Neural cell (in vitro differentiated cells): ENCODE measurements around the gene GLCE.

Source experiments
- EP300 ChIP-seq: fragments of 450-650 bp; conservative IDR thresholded peaks from 2 replicates; pipeline ENCODE4 v1.6.1; 2014; ENCODE audit warnings: antibody characterized with exemption, mild to moderate bottlenecking, moderate library complexity; ENCODE audit not compliant: poor library complexity, severe bottlenecking
- EZH2 ChIP-seq: fragments of 200-600, 300-800 bp; shearing (Covaris generic), sonication (generic); IDR thresholded peaks from 2 replicates; pipeline ENCODE4 v1.6.1; 2014; ENCODE audit warnings: antibody characterized with exemption, low read length, borderline replicate concordance, mild to moderate bottlenecking; ENCODE audit not compliant: insufficient read depth, poor library complexity, severe bottlenecking
- POLR2AphosphoS5 ChIP-seq: IDR thresholded peaks from 2 replicates; pipeline ENCODE4 v1.6.1; 2012
- RAD21 ChIP-seq: fragments of 450-650 bp; conservative IDR thresholded peaks from 2 replicates; pipeline ENCODE4 v1.6.1; 2014; ENCODE audit warnings: antibody characterized with exemption, mild to moderate bottlenecking, moderate library complexity
- SMC3 ChIP-seq: fragments of 450-650 bp; conservative IDR thresholded peaks from 2 replicates; pipeline ENCODE4 v1.6.1; 2014; ENCODE audit warnings: antibody characterized with exemption, mild to moderate bottlenecking, moderate library complexity; ENCODE audit not compliant: poor library complexity
- TF ChIP-seq, protein P1 (sequence below): fragments of 450-650 bp; IDR thresholded peaks from 2 replicates; pipeline ENCODE4 v1.5.1; 2014; ENCODE audit warnings: antibody characterized with exemption, mild to moderate bottlenecking, moderate library complexity; ENCODE audit not compliant: poor library complexity, severe bottlenecking

DNA sequence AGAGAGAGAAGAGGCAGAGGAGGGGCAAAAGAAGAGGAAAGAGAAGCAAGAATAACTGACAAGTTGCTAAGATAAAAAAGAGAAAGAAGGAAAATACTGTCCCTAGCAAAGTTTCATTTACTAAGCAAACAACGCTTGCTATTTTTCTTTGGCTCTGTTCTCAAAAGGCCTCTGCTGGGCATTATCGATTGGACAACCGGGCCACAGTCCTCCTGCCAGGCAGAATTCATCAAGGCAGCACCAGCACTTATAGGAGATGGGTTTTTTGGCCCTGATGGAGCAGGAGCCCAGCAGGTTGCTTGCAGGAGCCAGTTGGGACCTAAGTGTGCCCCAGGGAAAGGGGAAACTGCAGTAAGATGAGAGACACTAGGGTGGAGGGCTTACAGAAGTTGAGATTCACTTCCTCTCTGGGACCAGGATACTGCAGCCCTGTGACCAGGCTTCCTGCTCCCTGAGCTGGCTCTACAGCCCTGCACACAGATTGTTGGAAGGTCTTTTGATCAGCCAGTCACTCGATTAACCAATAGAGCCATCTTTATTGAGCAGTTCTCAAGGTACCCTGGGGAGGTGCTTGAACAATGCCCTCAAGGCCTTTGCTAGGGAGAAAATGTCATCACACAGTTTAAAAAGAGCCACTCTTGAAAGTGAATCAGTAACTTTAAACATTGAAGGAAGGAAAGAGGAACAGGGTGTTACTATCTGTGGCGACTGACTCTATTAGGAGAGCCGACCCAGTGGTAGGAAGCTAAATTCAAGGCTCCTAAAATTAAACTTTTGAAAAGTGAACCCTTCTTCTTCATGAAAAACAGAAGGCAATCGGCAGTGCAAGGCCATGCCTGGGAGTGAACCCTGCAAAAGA is 28.8 kb upstream of the GLCE start:
- TF ChIP-seq SMC3 (no peak), RAD21 (no peak), EP300 (no peak), POLR2AphosphoS5 (no peak), EZH2 (no peak)
- TF ChIP-seq, protein P1, sequence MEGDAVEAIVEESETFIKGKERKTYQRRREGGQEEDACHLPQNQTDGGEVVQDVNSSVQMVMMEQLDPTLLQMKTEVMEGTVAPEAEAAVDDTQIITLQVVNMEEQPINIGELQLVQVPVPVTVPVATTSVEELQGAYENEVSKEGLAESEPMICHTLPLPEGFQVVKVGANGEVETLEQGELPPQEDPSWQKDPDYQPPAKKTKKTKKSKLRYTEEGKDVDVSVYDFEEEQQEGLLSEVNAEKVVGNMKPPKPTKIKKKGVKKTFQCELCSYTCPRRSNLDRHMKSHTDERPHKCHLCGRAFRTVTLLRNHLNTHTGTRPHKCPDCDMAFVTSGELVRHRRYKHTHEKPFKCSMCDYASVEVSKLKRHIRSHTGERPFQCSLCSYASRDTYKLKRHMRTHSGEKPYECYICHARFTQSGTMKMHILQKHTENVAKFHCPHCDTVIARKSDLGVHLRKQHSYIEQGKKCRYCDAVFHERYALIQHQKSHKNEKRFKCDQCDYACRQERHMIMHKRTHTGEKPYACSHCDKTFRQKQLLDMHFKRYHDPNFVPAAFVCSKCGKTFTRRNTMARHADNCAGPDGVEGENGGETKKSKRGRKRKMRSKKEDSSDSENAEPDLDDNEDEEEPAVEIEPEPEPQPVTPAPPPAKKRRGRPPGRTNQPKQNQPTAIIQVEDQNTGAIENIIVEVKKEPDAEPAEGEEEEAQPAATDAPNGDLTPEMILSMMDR: no peak
